MM.1S (cell line): ENCODE data around the gene WWC2.

Source experiments
- EZH2 ChIP-seq: fragments of 300-600 bp; sonication (generic); optimal IDR thresholded peaks from 2 replicates; pipeline ENCODE3; 2017; ENCODE audit warnings: low read depth, mild to moderate bottlenecking, antibody characterized with exemption, low read length, mixed read lengths
- TF ChIP-seq, protein P1 (sequence below): fragments of 300-600 bp; sonication (generic); IDR thresholded peaks from 2 replicates; pipeline ENCODE4 v1.5.1; 2016; ENCODE audit warnings: antibody characterized with exemption, low read length, mixed read lengths

DNA sequence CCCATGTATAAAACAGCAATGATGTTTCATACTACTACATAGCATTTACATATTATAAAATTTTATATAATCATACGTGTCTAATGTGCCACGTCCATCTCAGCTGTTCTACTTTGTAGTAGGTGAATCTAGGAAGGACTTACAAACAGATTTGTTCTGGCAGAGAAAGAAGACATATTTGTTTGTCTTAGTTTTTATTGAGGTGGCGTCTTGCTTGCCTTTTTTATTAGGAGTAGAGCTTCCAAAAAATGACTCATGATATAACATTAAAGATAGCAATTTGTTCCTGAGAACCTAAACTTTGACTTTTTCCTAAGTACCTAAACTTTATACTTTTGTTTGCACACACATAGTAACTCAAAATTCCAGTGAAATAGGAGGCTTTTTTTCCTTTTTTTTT, 156.4 kb downstream of the WWC2 start:
- TF ChIP-seq, protein P1, sequence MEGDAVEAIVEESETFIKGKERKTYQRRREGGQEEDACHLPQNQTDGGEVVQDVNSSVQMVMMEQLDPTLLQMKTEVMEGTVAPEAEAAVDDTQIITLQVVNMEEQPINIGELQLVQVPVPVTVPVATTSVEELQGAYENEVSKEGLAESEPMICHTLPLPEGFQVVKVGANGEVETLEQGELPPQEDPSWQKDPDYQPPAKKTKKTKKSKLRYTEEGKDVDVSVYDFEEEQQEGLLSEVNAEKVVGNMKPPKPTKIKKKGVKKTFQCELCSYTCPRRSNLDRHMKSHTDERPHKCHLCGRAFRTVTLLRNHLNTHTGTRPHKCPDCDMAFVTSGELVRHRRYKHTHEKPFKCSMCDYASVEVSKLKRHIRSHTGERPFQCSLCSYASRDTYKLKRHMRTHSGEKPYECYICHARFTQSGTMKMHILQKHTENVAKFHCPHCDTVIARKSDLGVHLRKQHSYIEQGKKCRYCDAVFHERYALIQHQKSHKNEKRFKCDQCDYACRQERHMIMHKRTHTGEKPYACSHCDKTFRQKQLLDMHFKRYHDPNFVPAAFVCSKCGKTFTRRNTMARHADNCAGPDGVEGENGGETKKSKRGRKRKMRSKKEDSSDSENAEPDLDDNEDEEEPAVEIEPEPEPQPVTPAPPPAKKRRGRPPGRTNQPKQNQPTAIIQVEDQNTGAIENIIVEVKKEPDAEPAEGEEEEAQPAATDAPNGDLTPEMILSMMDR = no peak
- no peak for TF ChIP-seq EZH2
